NT2/D1 (cell line): ENCODE results near the gene SKP1.

Experiments used
- SUZ12 ChIP-seq: IDR thresholded peaks from 2 replicates; pipeline ENCODE4 v1.6.1; 2011; ENCODE audit not compliant: insufficient read length, insufficient read depth; ENCODE audit errors: extremely low read depth
- YY1 ChIP-seq: IDR thresholded peaks from 2 replicates; pipeline ENCODE4 v1.6.1; 2011; ENCODE audit not compliant: insufficient read length, insufficient read depth
- ZNF274 ChIP-seq: IDR thresholded peaks from 2 replicates; pipeline ENCODE4 v1.6.1; 2011; ENCODE audit warnings: mild to moderate bottlenecking, low read depth, low read length

DNA sequence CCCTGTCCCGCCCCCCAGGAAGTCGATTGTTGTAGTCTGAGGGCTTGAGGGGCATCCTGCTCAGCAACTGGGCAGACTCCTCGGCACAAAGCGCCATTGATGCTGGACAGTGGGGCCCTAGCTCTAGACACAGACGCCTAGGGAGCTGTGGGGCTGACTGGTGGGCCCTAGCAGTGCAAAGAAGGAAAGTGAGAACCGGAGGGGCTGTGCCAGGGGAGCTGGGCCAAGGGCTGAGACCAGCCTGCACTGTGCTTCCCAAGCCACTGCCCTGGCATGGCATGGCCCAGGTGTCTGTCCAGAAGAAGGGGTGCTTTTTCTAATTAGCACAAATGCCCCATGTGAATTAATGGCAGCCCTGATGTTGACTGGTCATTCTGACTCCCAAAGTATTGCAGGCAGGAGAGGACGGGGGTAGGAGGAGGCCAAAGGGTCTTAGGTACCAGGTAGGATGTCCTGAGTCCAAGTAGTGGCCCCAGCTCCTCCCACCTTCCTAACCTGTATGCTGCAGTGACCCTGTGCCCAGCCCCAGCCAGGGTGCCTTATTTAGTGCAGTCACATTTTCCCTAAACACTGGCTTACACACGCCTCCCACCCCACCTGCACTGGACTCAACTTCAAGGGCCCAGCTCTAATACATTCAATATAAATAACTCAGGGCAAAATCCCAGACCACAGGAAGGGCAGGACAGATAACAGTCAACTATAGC lies 46.4 kb downstream of the SKP1 start:
- TF ChIP-seq SUZ12 (no peak), ZNF274 (no peak), YY1 (no peak)
